Lung (tissue), 12 donors: ENCODE results near the gene GIMAP2. TPM values are rescaled to one million over a fixed set of nuclear protein-coding genes. Genes with fewer than 3 reads are reported as not detected.

Experiments used
- ATAC-seq: fragments of 200-7000 bp; cut with Tn5 transposase; one replicate; pipeline ENCODE4 v1.9.1; 2020; ENCODE audit warnings: moderate number of reproducible peaks; ENCODE audit not compliant: insufficient read depth, low FRiP score
- DNase-seq, 3 donors: peaks; one replicate each; pipeline ENCODE4 v3.0.0-alpha.2; 2013 to 2017
- H3K27ac ChIP-seq, 2 donors: one replicate each; pipeline ENCODE4 v1.5.1; 2013; ENCODE audit warnings: mild to moderate bottlenecking in 2 of 2, moderate library complexity in 2 of 2, control low read depth in 1 of 2, inconsistent platforms in 1 of 2, low read depth in 1 of 2, low read length in 1 of 2
- H3K27me3 ChIP-seq, 3 donors: one replicate each; pipeline ENCODE4 v1.5.1; 2013; ENCODE audit warnings: low read length in 2 of 3; ENCODE audit not compliant: control insufficient read depth in 3 of 3, insufficient read depth in 3 of 3
- H3K36me3 ChIP-seq, 4 donors: one replicate each; pipeline ENCODE4 v1.5.1; 2013; ENCODE audit warnings: low read length in 4 of 4, mild to moderate bottlenecking in 1 of 4, moderate library complexity in 1 of 4; ENCODE audit not compliant: control insufficient read depth in 4 of 4, insufficient read depth in 4 of 4
- H3K4me1 ChIP-seq, 5 donors: one replicate each; pipeline ENCODE4 v1.5.1; 2013; ENCODE audit warnings: low read length in 5 of 5, mild to moderate bottlenecking in 2 of 5, moderate library complexity in 1 of 5; ENCODE audit not compliant: control insufficient read depth in 5 of 5, insufficient read depth in 5 of 5
- H3K4me3 ChIP-seq: one replicate; pipeline ENCODE4 v1.5.1; 2013; ENCODE audit warnings: mild to moderate bottlenecking, control low read depth, moderate library complexity
- H3K9ac ChIP-seq, 2 donors: one replicate each; pipeline ENCODE4 v1.5.1; 2013; ENCODE audit warnings: low read length in 2 of 2, control low read depth in 1 of 2; ENCODE audit not compliant: insufficient read depth in 1 of 2
- H3K9me3 ChIP-seq, 4 donors: one replicate each; pipeline ENCODE4 v1.5.1; 2013; ENCODE audit warnings: low read length in 3 of 4, mild to moderate bottlenecking in 1 of 4, moderate library complexity in 1 of 4; ENCODE audit not compliant: control insufficient read depth in 4 of 4, insufficient read depth in 3 of 4
- CTCF ChIP-seq: IDR thresholded peaks from 2 replicates; pipeline ENCODE4 v1.5.1; 2012; ENCODE audit warnings: mild to moderate bottlenecking; ENCODE audit errors: control extremely low read depth, extremely low read depth
- WGBS, 2 donors: extraction: QIAGEN DNeasy Blood & Tissue Kit; methylation state at CpG; one replicate each; pipeline ENCODE4 v1.1.7; 2013; 5-methylcytosine and 5-hydroxymethylcytosine counted together
- polyA plus RNA-seq, 2 donors: library from polyadenylated mRNA; stranded (reverse); fragments of 200-250 nt; gene quantifications; one replicate each; pipeline ENCODE4 v1.2.1, GENCODE V29; 2013
- total RNA-seq, 2 donors: library from RNA; depleted of rRNA in 1 of 2; stranded (reverse); fragments of >200 nt in 1 of 2; gene quantifications; one replicate each; pipeline ENCODE4 v1.2.1, GENCODE V29; 2014 to 2021
- donor health status: control.
- donor health status: control.
- donor health status: Bipolar disorder and iron deficiency.
- donor health status: healthy.
- donor health status: DM: yes; HTN: yes; CAD: no.

Gene GIMAP2
- total and polyA plus RNA-seq, 4 donors = 10.7 to 24.9 (median 18.1) TPM

GRCh38 chr7:150703209-150703608, 17.7 kb downstream of the GIMAP2 start:
- 98 to 100% methylated on average over 1 of the region's 1 CpG for WGBS, 2 donors
- ATAC-seq (no peak), DNase-seq (no peak)
- H3K36me3 ChIP-seq = no peaks in the 10 kb centered on the region
- H3K9me3 ChIP-seq = peaks cover 0 to 21% (median 8%) of the 10 kb centered on the region in 4 donors
- no peaks in the 10 kb centered on the region for H3K27me3 ChIP-seq
- no peak overlapping the region for H3K9ac ChIP-seq
- H3K4me3 ChIP-seq = no peak overlapping the region
- no peak overlapping the region for H3K27ac ChIP-seq
- H3K4me1 ChIP-seq = no peaks in the 10 kb centered on the region
- TF ChIP-seq CTCF = no peak

DNA sequence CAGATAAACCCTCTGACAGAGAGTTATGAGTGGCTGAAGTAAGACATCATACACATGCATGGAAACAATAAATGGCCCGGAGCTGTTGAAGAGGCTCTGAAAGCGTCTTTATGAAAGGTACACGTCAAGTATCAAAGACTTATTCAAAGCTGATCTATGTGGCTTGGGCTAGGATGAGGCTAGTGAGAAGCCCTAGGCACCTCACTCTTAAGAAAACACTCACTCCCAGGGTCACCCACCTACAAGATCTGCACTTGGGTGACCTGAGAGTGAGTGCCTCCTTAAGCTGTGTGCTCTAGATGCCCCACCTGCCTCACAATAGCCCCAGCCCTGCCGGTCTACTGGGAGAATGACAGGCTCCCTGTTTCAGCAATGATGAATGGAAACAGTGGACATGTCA, 29.8 kb downstream of the GIMAP2 start:
- H3K4me3 ChIP-seq = no peak overlapping the region
- peaks cover 0 to 2% (median 0%) of the 10 kb centered on the region in 4 donors for H3K9me3 ChIP-seq
- no peak for TF ChIP-seq CTCF
- H3K9ac ChIP-seq = no peak overlapping the region
- peaks cover 0 to 6% (median 0%) of the 10 kb centered on the region in 4 donors for H3K36me3 ChIP-seq
- WGBS, 2 donors = 69 to 70% methylated on average over 4 of the region's 4 CpGs
- peaks cover 0 to 5% (median 0%) of the 10 kb centered on the region in 5 donors for H3K4me1 ChIP-seq
- peak overlapping the region in 1 of 2 donors; percentile 80 for H3K27ac ChIP-seq
- no peak for DNase-seq
- no peak for ATAC-seq
- no peaks in the 10 kb centered on the region for H3K27me3 ChIP-seq

GRCh38 chr7:150715738-150716137, 30.2 kb downstream of the GIMAP2 start:
- H3K36me3 ChIP-seq = peaks cover 0 to 10% (median 0%) of the 10 kb centered on the region in 4 donors
- peak overlapping the region; percentile 72 to 80 for H3K27ac ChIP-seq
- no peak for TF ChIP-seq CTCF
- DNase-seq = no peak
- H3K9ac ChIP-seq = no peak overlapping the region
- peaks cover 0 to 2% (median 0%) of the 10 kb centered on the region in 4 donors for H3K9me3 ChIP-seq
- no peak for ATAC-seq
- WGBS, 2 donors = 47 to 60% methylated on average over 4 of the region's 4 CpGs
- no peak overlapping the region for H3K4me3 ChIP-seq
- H3K4me1 ChIP-seq = peaks cover 0 to 5% (median 0%) of the 10 kb centered on the region in 5 donors
- no peaks in the 10 kb centered on the region for H3K27me3 ChIP-seq

DNA sequence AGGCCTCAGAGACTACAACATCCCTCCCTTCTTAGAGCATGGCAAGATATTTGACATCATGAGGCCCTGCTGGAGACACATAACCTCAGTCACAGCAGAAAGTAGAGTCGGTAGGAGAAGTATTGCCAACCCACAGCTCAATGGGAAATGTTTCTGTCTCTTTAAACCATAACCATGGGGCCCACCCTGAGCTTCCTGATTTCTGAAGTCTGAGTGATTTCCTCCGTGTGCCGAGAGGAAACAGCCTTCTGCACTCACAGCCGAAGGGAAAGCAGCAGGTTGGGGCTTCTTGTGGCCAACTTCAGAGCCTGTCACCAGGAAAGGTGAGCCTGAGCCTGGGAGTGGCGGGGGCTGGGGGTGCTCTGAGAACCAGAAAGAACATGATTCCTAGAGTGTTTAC, 30.9 kb downstream of the GIMAP2 start, which contains the start of gene GIMAP1:
Gene GIMAP1 (plus strand): TSS at position 246 of the 400 bp plus-strand sequence. CDS start 2,435 bp downstream, outside the sequence.
- Histone ChIP-seq H3K9ac (no peak within 1 kb of the TSS), H3K9me3 (peaks cover 0 to 2% (median 0%) of the 10 kb centered on the region in 4 donors), H3K4me1 (peaks cover 0 to 5% (median 0%) of the 10 kb centered on the region in 5 donors), H3K4me3 (peak within 1 kb of the TSS; percentile 61), H3K27ac (peak within 1 kb of the TSS; percentile 72 to 84), H3K27me3 (no peaks in the 10 kb centered on the region), H3K36me3 (peaks cover 0 to 10% (median 0%) of the 10 kb centered on the region in 4 donors)
- WGBS, 2 donors = 8 to 24% methylated on average over 5 of the region's 5 CpGs
- no peak for TF ChIP-seq CTCF
- DNase-seq (peak; percentile 27 to 43 (median 37)), ATAC-seq (peak; percentile 50)
